ENCODE measurements around the gene FALEC. TPM values are rescaled to one million over a fixed set of nuclear protein-coding genes. Genes with fewer than 3 reads are reported as not detected.
A peak's percentile ranks its signal among the peaks of the same experiment; 100 is the strongest.

FALEC gene
- total RNA-seq, result not detected

DNA sequence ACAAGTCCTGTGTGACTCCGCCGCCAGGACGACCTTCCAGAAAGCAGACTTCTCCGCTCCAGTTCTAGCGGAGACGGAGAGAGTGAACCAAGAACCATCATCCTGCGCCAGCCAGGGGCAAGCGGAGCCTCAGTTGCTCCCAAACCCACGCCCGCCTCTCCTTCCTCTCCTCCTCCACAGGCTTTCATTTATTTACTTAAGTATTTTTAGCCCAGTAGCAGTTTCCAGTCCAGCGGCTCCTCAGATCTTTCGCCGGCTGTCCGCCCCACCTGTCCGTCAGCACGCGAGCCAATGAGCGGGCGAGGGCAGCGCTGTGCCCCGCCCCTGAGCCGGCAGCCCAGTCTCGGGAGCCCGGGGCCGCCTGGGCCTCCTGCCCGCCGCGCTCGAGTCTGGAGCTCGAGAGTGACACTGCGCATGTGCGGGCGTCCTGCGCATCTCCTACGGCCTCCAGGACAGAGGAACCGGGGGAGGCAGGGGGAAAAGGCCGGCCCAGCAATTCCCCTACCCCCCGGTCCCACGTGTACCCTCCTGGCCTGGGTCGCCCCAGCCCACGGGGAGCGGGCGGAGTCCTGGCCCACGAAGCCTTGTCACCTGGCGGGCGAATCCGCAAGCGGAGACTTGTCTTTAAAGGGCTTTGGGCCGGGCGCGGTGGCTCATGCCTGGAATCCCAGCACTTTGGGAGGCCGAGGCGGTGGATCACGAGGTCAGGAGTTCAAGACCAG, at the start of gene FALEC:
Gene FALEC (plus strand): TSS at position 425 of the 722 bp plus-strand sequence.
- Histone ChIP-seq H3K4me1 (peaks cover 7 to 25% (median 13%) of the 10 kb centered on the region in 4 donors), H3K36me3 (no peaks in the 10 kb centered on the region), H3K27me3 (no peaks in the 10 kb centered on the region), H3K9me3 (no peaks in the 10 kb centered on the region), H3K4me3 (peak within 1 kb of the TSS; percentile 12 to 64 (median 54)), H3K27ac (peak within 1 kb of the TSS; percentile 76 to 91 (median 89))
- TF ChIP-seq CTCF (IDR thresholded peaks at IDR 0.05) (peak in 2 of 5 experiments; percentile 6 to 8), POLR2AphosphoS5 (IDR thresholded peaks at IDR 0.05) (peak; percentile 40 to 63 (median 50)), POLR2A (IDR thresholded peaks at IDR 0.05) (peak; percentile 47), EP300 (IDR thresholded peaks at IDR 0.05; ENCODE audit: low read depth) (no peak)
- WGBS, 2 donors (ENCODE audit: low coverage in 1 of 2), result 0% methylated on average over 6 to 48 of the region's 54 CpGs
- intact Hi-C loops (cut with DNase I; ENCODE audit: low total_unique reads), result no loop called here
- peak; percentile 97 for DNase-seq
- in situ Hi-C loops (cut with MboI; ENCODE audit: low pct_ligation_motif_present in 1 of 4, low pct_unique_long_range_greater_than_20kb in 1 of 4, low sequenced_read_pairs in 3 of 4), result no loop called here

- Histone ChIP-seq H3K4me3 (no peak overlapping the region), H3K27ac (no peak overlapping the region), H3K4me1 (no peaks in the 10 kb centered on the region), H3K9me3 (no peaks in the 10 kb centered on the region), H3K27me3 (no peaks in the 10 kb centered on the region), H3K36me3 (peaks cover 0 to 50% (median 20%) of the 10 kb centered on the region in 4 donors)
- no peak for TF ChIP-seq EP300 (IDR thresholded peaks at IDR 0.05; ENCODE audit: low read depth)
- TF ChIP-seq POLR2A (IDR thresholded peaks at IDR 0.05), result no peak
- TF ChIP-seq CTCF (IDR thresholded peaks at IDR 0.05), result no peak
- intact Hi-C loops (cut with DNase I; ENCODE audit: low total_unique reads) (no loop called here), in situ Hi-C loops (cut with MboI; ENCODE audit: low pct_ligation_motif_present in 1 of 4, low pct_unique_long_range_greater_than_20kb in 1 of 4, low sequenced_read_pairs in 3 of 4) (loop anchor here in 2 of 4 donors (10.0 kb wide), 1 partner anchor 68 kb away; no protein-coding TSS in a partner anchor)
- DNase-seq, result no peak
Observed at GRCh38 chr1:150466964-150467363, 48.6 kb upstream of the FALEC start.

- in situ Hi-C loops (cut with MboI; ENCODE audit: low pct_ligation_motif_present in 1 of 4, low pct_unique_long_range_greater_than_20kb in 1 of 4, low sequenced_read_pairs in 3 of 4), result loop anchor here in 2 of 4 donors (10.0 kb wide), 1 partner anchor 66 kb away; no protein-coding TSS in a partner anchor
Observed at GRCh38 chr1:150469291-150469690, 46.3 kb upstream of the FALEC start.

GRCh38 chr1:150472601-150473200, 42.9 kb upstream of the FALEC start:
- no peak overlapping the region for H3K27ac ChIP-seq
- TF ChIP-seq POLR2A (IDR thresholded peaks at IDR 0.05) (no peak), POLR2AphosphoS5 (IDR thresholded peaks at IDR 0.05) (no peak), EP300 (IDR thresholded peaks at IDR 0.05; ENCODE audit: low read depth) (no peak), CTCF (IDR thresholded peaks at IDR 0.05) (no peak)
- peaks cover 0 to 30% (median 12%) of the 10 kb centered on the region in 4 donors for H3K36me3 ChIP-seq
- H3K9me3 ChIP-seq, result no peaks in the 10 kb centered on the region
- no peaks in the 10 kb centered on the region for H3K27me3 ChIP-seq
- H3K4me3 ChIP-seq, result no peak overlapping the region
- intact Hi-C loops (cut with DNase I; ENCODE audit: low total_unique reads), result no loop called here
- 82 to 93% methylated on average over 2 to 10 of the region's 10 CpGs for WGBS, 2 donors (ENCODE audit: low coverage in 1 of 2)
- in situ Hi-C loops (cut with MboI; ENCODE audit: low pct_ligation_motif_present in 1 of 4, low pct_unique_long_range_greater_than_20kb in 1 of 4, low sequenced_read_pairs in 3 of 4), result no loop called here
- DNase-seq, result no peak
- peaks cover 0 to 8% (median 6%) of the 10 kb centered on the region in 4 donors for H3K4me1 ChIP-seq

More at GRCh38 chr1:150469291-150469690, 46.3 kb upstream of the FALEC start:
- Histone ChIP-seq H3K27me3 (no peaks in the 10 kb centered on the region), H3K9me3 (no peaks in the 10 kb centered on the region), H3K4me3 (no peak overlapping the region), H3K27ac (no peak overlapping the region), H3K4me1 (no peaks in the 10 kb centered on the region), H3K36me3 (peaks cover 0 to 51% (median 23%) of the 10 kb centered on the region in 4 donors)
- no peak for TF ChIP-seq POLR2A (IDR thresholded peaks at IDR 0.05)
- no peak for DNase-seq
- intact Hi-C loops (cut with DNase I; ENCODE audit: low total_unique reads), result no loop called here
- 90 to 100% methylated on average over 1 of the region's 1 CpG for WGBS, 2 donors (ENCODE audit: low coverage in 1 of 2)
